HG03175 (cell line): Measurements from ENCODE around the gene RHBDD3.

Experiments used
- ATAC-seq: cut with Tn5 transposase; IDR thresholded peaks from one replicate; pipeline ENCODE4 v1.9.1; 2021; ENCODE audit warnings: mild to moderate bottlenecking, moderate library complexity; ENCODE audit not compliant: unreplicated experiment

The RHBDD3 gene

GRCh38 chr22:29270475-29271271, 2.9 kb upstream of the RHBDD3 start:
- no peak for ATAC-seq

- no peak for ATAC-seq
Observed at GRCh38 chr22:29269731-29270474, 2.1 kb upstream of the RHBDD3 start.

- no peak for ATAC-seq
Observed at GRCh38 chr22:29269230-29269604, 1.4 kb upstream of the RHBDD3 start.

GRCh38 chr22:29268511-29269229, 889 bp upstream of the RHBDD3 start:
- ATAC-seq = peak; percentile 26

GRCh38 chr22:29267462-29267857, 321 bp downstream of the RHBDD3 start:
- no peak for ATAC-seq

- ATAC-seq = no peak
Observed at GRCh38 chr22:29266564-29267461, 968 bp downstream of the RHBDD3 start.

GRCh38 chr22:29265929-29266328, 1.9 kb downstream of the RHBDD3 start:
- ATAC-seq = no peak

GRCh38 chr22:29265305-29265704, 2.5 kb downstream of the RHBDD3 start:
- ATAC-seq = no peak

GRCh38 chr22:29263791-29264276, 3.9 kb downstream of the RHBDD3 start:
- ATAC-seq = no peak

GRCh38 chr22:29260601-29261315, 7.0 kb downstream of the RHBDD3 start:
- ATAC-seq = no peak

- no peak for ATAC-seq
Observed at GRCh38 chr22:29260031-29260560, 7.7 kb downstream of the RHBDD3 start.

- ATAC-seq = no peak
Observed at GRCh38 chr22:29259253-29259899, 8.4 kb downstream of the RHBDD3 start.

- no peak for ATAC-seq
Observed at GRCh38 chr22:29258407-29259252, 9.2 kb downstream of the RHBDD3 start.

- no peak for ATAC-seq
Observed at GRCh38 chr22:29257751-29258181, 10.0 kb downstream of the RHBDD3 start.

- no peak for ATAC-seq
Observed at GRCh38 chr22:29256606-29257325, 11.0 kb downstream of the RHBDD3 start.

- ATAC-seq = no peak
Observed at GRCh38 chr22:29255064-29255621, 12.6 kb downstream of the RHBDD3 start.

GRCh38 chr22:29254286-29254660, 13.5 kb downstream of the RHBDD3 start:
- no peak for ATAC-seq
